MM.1S (cell line): Measurements from ENCODE around the gene SGCG.

Source experiments
- DNase-seq: peaks from one replicate; pipeline ENCODE4 v3.0.0-alpha.2; 2015
- H2AFZ ChIP-seq: fragments of 300-600 bp; sonication (generic); 2 replicates; pipeline ENCODE4 v1.6.0; 2016; ENCODE audit warnings: antibody characterized with exemption, low read length
- H3F3A ChIP-seq: fragments of 300-600 bp; sonication (generic); 2 replicates; pipeline ENCODE4 v1.6.1; 2016; ENCODE audit warnings: mild to moderate bottlenecking, antibody characterized with exemption, low read length, moderate library complexity, mixed read lengths; ENCODE audit not compliant: insufficient read depth
- H3K27ac ChIP-seq: fragments of 300-600 bp; sonication (generic); 2 replicates; pipeline ENCODE4 v1.5.1; 2016; ENCODE audit warnings: mild to moderate bottlenecking, low read length
- H3K27me3 ChIP-seq: fragments of 300-600 bp; sonication (generic); replicated peaks from 2 replicates; pipeline ENCODE4 v1.6.0; 2016; ENCODE audit warnings: low read length; ENCODE audit not compliant: insufficient read depth
- H3K36me3 ChIP-seq: fragments of 300-600 bp; sonication (generic); replicated peaks from 2 replicates; pipeline ENCODE4 v1.6.1; 2016; ENCODE audit warnings: mild to moderate bottlenecking, low read length, mixed read lengths; ENCODE audit not compliant: insufficient read depth
- H3K4me1 ChIP-seq: fragments of 300-600 bp; sonication (generic); 2 replicates; pipeline ENCODE4 v1.6.1; 2016; ENCODE audit warnings: low read length, mixed read lengths
- H3K4me2 ChIP-seq: fragments of 300-600 bp; sonication (generic); 2 replicates; pipeline ENCODE4 v1.6.0; 2016; ENCODE audit warnings: low read depth, low read length
- H3K4me3 ChIP-seq: fragments of 300-600 bp; sonication (generic); 2 replicates; pipeline ENCODE4 v1.5.1; 2016; ENCODE audit warnings: low read length, mixed read lengths
- H3K79me2 ChIP-seq: fragments of 300-600 bp; sonication (generic); 2 replicates; pipeline ENCODE4 v1.6.1; 2016; ENCODE audit warnings: mixed run types, low read length, mixed read lengths
- H3K9ac ChIP-seq: fragments of 300-600 bp; sonication (generic); 2 replicates; pipeline ENCODE4 v1.6.1; 2016; ENCODE audit warnings: low read length, mixed read lengths
- H3K9me2 ChIP-seq: fragments of 300-600 bp; sonication (generic); replicated peaks from 2 replicates; pipeline ENCODE4 v1.6.1; 2016; ENCODE audit warnings: mild to moderate bottlenecking, low read length, mixed read lengths; ENCODE audit not compliant: insufficient read depth
- H3K9me3 ChIP-seq: fragments of 300-600 bp; sonication (generic); replicated peaks from 2 replicates; pipeline ENCODE4 v1.6.1; 2016; ENCODE audit warnings: mild to moderate bottlenecking, low read length, mixed read lengths; ENCODE audit not compliant: insufficient read depth
- H4K20me1 ChIP-seq: fragments of 300-600 bp; sonication (generic); 2 replicates; pipeline ENCODE4 v1.6.1; 2016; ENCODE audit warnings: mild to moderate bottlenecking, low read length, moderate library complexity, mixed read lengths; ENCODE audit not compliant: insufficient read depth
- CTCF ChIP-seq: fragments of 300-600 bp; sonication (generic); IDR thresholded peaks from 2 replicates; pipeline ENCODE4 v1.5.1; 2016; ENCODE audit warnings: antibody characterized with exemption, low read length, mixed read lengths
- EZH2 ChIP-seq: fragments of 300-600 bp; sonication (generic); optimal IDR thresholded peaks from 2 replicates; pipeline ENCODE3; 2017; ENCODE audit warnings: low read depth, mild to moderate bottlenecking, antibody characterized with exemption, low read length, mixed read lengths
- EZH2phosphoT487 ChIP-seq: fragments of 300-600 bp; sonication (generic); IDR thresholded peaks from 2 replicates; pipeline ENCODE4 v1.6.1; 2018; ENCODE audit warnings: antibody characterized with exemption, low read length

The SGCG gene

GRCh38 chr13:23320926-23321534 lies 140.3 kb downstream of the SGCG start:
- no peaks in the 10 kb centered on the region for H3F3A ChIP-seq
- no peak overlapping the region for H3K9ac ChIP-seq
- no peaks in the 10 kb centered on the region for H3K27me3 ChIP-seq
- no peak for DNase-seq
- no peaks in the 10 kb centered on the region for H3K9me2 ChIP-seq
- H4K20me1 ChIP-seq: no peaks in the 10 kb centered on the region
- no peaks in the 10 kb centered on the region for H3K79me2 ChIP-seq
- TF ChIP-seq EZH2phosphoT487: no peak
- no peak for TF ChIP-seq EZH2
- no peak for TF ChIP-seq CTCF
- peak overlapping the region; percentile 27; the same call in 1 of the 2 replicates for H3K4me3 ChIP-seq
- no peaks in the 10 kb centered on the region for H3K36me3 ChIP-seq
- H3K4me1 ChIP-seq: no peaks in the 10 kb centered on the region
- H3K9me3 ChIP-seq: no peaks in the 10 kb centered on the region
- H2AFZ ChIP-seq: no peak overlapping the region
- no peak overlapping the region for H3K27ac ChIP-seq
- peak overlapping the region; percentile 39 for H3K4me2 ChIP-seq

- H3K27me3 ChIP-seq: no peaks in the 10 kb centered on the region
- no peaks in the 10 kb centered on the region for H3K79me2 ChIP-seq
- H4K20me1 ChIP-seq: no peaks in the 10 kb centered on the region
- H2AFZ ChIP-seq: no peak overlapping the region
- peak overlapping the region; percentile 39; the same call in 1 of the 2 replicates for H3K4me2 ChIP-seq
- DNase-seq: peak; percentile 10
- no peak overlapping the region for H3K9ac ChIP-seq
- TF ChIP-seq EZH2phosphoT487: no peak
- no peak for TF ChIP-seq CTCF
- TF ChIP-seq EZH2: no peak
- H3F3A ChIP-seq: no peaks in the 10 kb centered on the region
- peak overlapping the region; percentile 27; the same call in 1 of the 2 replicates for H3K4me3 ChIP-seq
- H3K27ac ChIP-seq: no peak overlapping the region
- no peaks in the 10 kb centered on the region for H3K36me3 ChIP-seq
- H3K9me2 ChIP-seq: no peaks in the 10 kb centered on the region
- H3K9me3 ChIP-seq: no peaks in the 10 kb centered on the region
- no peaks in the 10 kb centered on the region for H3K4me1 ChIP-seq
Observed at GRCh38 chr13:23321535-23322241, 140.9 kb downstream of the SGCG start.

GRCh38 chr13:23322353-23323336 lies 141.9 kb downstream of the SGCG start:
- H2AFZ ChIP-seq: no peak overlapping the region
- DNase-seq: no peak
- no peaks in the 10 kb centered on the region for H3K36me3 ChIP-seq
- no peak for TF ChIP-seq CTCF
- no peak for TF ChIP-seq EZH2
- no peak for TF ChIP-seq EZH2phosphoT487
- no peak overlapping the region for H3K4me3 ChIP-seq
- H3F3A ChIP-seq: no peaks in the 10 kb centered on the region
- no peaks in the 10 kb centered on the region for H3K4me1 ChIP-seq
- no peaks in the 10 kb centered on the region for H4K20me1 ChIP-seq
- H3K9me2 ChIP-seq: no peaks in the 10 kb centered on the region
- no peak overlapping the region for H3K9ac ChIP-seq
- H3K79me2 ChIP-seq: no peaks in the 10 kb centered on the region
- H3K27ac ChIP-seq: no peak overlapping the region
- no peak overlapping the region for H3K4me2 ChIP-seq
- no peaks in the 10 kb centered on the region for H3K27me3 ChIP-seq
- H3K9me3 ChIP-seq: no peaks in the 10 kb centered on the region
